Transverse colon (tissue), 4 donors: ENCODE data around the gene C5orf63. TPM values are rescaled to one million over a fixed set of nuclear protein-coding genes. Genes with fewer than 3 reads are reported as not detected.

Experiments
- DNase-seq: peaks from one replicate; pipeline ENCODE4 v3.0.0-alpha.2; 2019
- H3K27ac ChIP-seq, 4 donors: fragments of 200-600 bp; sonication (generic); 2 replicates each; pipeline ENCODE4 v1.5.1; 2016 to 2018; ENCODE audit warnings: inconsistent platforms in 4 of 4
- H3K27me3 ChIP-seq: fragments of 200-600 bp; sonication (generic); 2 replicates; pipeline ENCODE4 v1.5.1; 2017; ENCODE audit warnings: inconsistent platforms
- H3K36me3 ChIP-seq, 4 donors: fragments of 200-600 bp; sonication (generic); 2 replicates each; pipeline ENCODE4 v1.5.1; 2017 to 2019; ENCODE audit warnings: inconsistent platforms in 4 of 4
- H3K4me1 ChIP-seq, 4 donors: fragments of 200-600 bp; sonication (generic); 2 replicates each; pipeline ENCODE4 v1.5.1; 2017 to 2020; ENCODE audit warnings: inconsistent platforms in 4 of 4
- H3K4me3 ChIP-seq, 4 donors: fragments of 200-600 bp; sonication (generic); 1 replicate in 1 of 4; 2 replicates in 3 of 4; pipeline versions ENCODE4 v1.5.1 to v1.6.1; 2017 to 2019; ENCODE audit warnings: inconsistent platforms in 4 of 4
- H3K9me3 ChIP-seq, 2 donors: fragments of 200-600 bp; sonication (generic); 2 replicates each; pipeline ENCODE4 v1.5.1; 2017 to 2019; ENCODE audit warnings: inconsistent platforms in 2 of 2
- CTCF ChIP-seq, 5 experiments: fragments of 200-600 bp in 3 of 5; fragments of 450-650 bp in 2 of 5; sonication (generic) in 3 of 5; IDR thresholded peaks; 1 replicate in 2 of 5; 2 replicates in 3 of 5; pipeline ENCODE4 v1.5.1; 2016 to 2017; ENCODE audit warnings: antibody characterized with exemption in 5 of 5, inconsistent platforms in 3 of 5, mild to moderate bottlenecking in 2 of 5, moderate library complexity in 1 of 5
- EP300 ChIP-seq: sonication (generic); formaldehyde crosslinking; IDR thresholded peaks from one replicate; pipeline ENCODE4 v1.6.1; 2017; ENCODE audit warnings: antibody characterized with exemption, low read depth
- POLR2A ChIP-seq: fragments of 450-650 bp; IDR thresholded peaks from one replicate; pipeline ENCODE4 v1.6.1; 2016; ENCODE audit warnings: antibody characterized with exemption, mild to moderate bottlenecking, moderate library complexity
- POLR2AphosphoS5 ChIP-seq, 3 donors: sonication (generic); formaldehyde crosslinking; IDR thresholded peaks; one replicate each; pipeline ENCODE4 v1.6.1; 2016; ENCODE audit warnings: antibody characterized with exemption in 3 of 3
- WGBS, 2 donors: methylation state at CpG; one replicate each; pipeline ENCODE4 v1.1.5; 2018; ENCODE audit warnings: low coverage in 1 of 2; 5-methylcytosine and 5-hydroxymethylcytosine counted together
- in situ Hi-C, 4 donors: fragments of 200-750 bp; cut with MboI; loops; one replicate each; pipeline versions ENCODE4 v1.15.0 to v1.15.1; 2017; ENCODE audit warnings: low sequenced_read_pairs in 3 of 4, low pct_ligation_motif_present in 1 of 4, low pct_unique_long_range_greater_than_20kb in 1 of 4
- intact Hi-C: fragments of 100-400 bp; cut with DNase I; formaldehyde crosslinking; loops from one replicate; pipeline ENCODE4 v1.15.1; 2023; ENCODE audit warnings: low total_unique reads
- total RNA-seq, 4 donors: library from RNA; depleted of rRNA; stranded (reverse); fragments of >200 nt; gene quantifications; one replicate each; pipeline ENCODE4 v1.1.0, GENCODE V29; 2016

Gene C5orf63
- total RNA-seq, 4 donors from 2014 or later = 2.4 to 33.7 (median 12.2) TPM

- Histone ChIP-seq H3K9me3 (no peaks in the 10 kb centered on the region), H3K27ac (no peak overlapping the region), H3K27me3 (no peaks in the 10 kb centered on the region), H3K4me1 (no peaks in the 10 kb centered on the region), H3K4me3 (no peak overlapping the region), H3K36me3 (no peaks in the 10 kb centered on the region)
- no peak for DNase-seq
- intact Hi-C loops = no loop called here
- TF ChIP-seq CTCF (IDR thresholded peaks at IDR 0.05) = no peak
- in situ Hi-C loops = no loop called here
These were observed 28.6 kb upstream of the C5orf63 start for GRCh38 chr5:127101935-127102334.

GRCh38 chr5:127101533-127101932, 28.2 kb upstream of the C5orf63 start:
- in situ Hi-C loops = no loop called here
- no peak overlapping the region for H3K4me3 ChIP-seq
- no peaks in the 10 kb centered on the region for H3K9me3 ChIP-seq
- no peak overlapping the region for H3K27ac ChIP-seq
- intact Hi-C loops = no loop called here
- no peak for DNase-seq
- WGBS, 2 donors = 75 to 81% methylated on average over 2 of the region's 2 CpGs
- TF ChIP-seq CTCF (IDR thresholded peaks at IDR 0.05) = no peak
- no peaks in the 10 kb centered on the region for H3K36me3 ChIP-seq
- no peaks in the 10 kb centered on the region for H3K4me1 ChIP-seq
- H3K27me3 ChIP-seq = no peaks in the 10 kb centered on the region

- H3K27me3 ChIP-seq = no peaks in the 10 kb centered on the region
- WGBS, 2 donors = 64 to 66% methylated on average over 3 of the region's 3 CpGs
- TF ChIP-seq CTCF (IDR thresholded peaks at IDR 0.05) (no peak), POLR2A (no peak), POLR2AphosphoS5 (IDR thresholded peaks at IDR 0.05) (no peak), EP300 (no peak)
- H3K9me3 ChIP-seq = no peaks in the 10 kb centered on the region
- H3K4me3 ChIP-seq = no peak overlapping the region
- H3K36me3 ChIP-seq = no peaks in the 10 kb centered on the region
- H3K4me1 ChIP-seq = no peaks in the 10 kb centered on the region
- in situ Hi-C loops = no loop called here
- H3K27ac ChIP-seq = no peak overlapping the region
- intact Hi-C loops = no loop called here
- DNase-seq = no peak
These were observed 24.9 kb upstream of the C5orf63 start for GRCh38 chr5:127098241-127098640.

- Histone ChIP-seq H3K36me3 (no peaks in the 10 kb centered on the region), H3K4me3 (no peak overlapping the region), H3K4me1 (no peaks in the 10 kb centered on the region), H3K27ac (no peak overlapping the region), H3K27me3 (no peaks in the 10 kb centered on the region), H3K9me3 (no peaks in the 10 kb centered on the region)
- intact Hi-C loops (no loop called here), in situ Hi-C loops (no loop called here)
- no peak for TF ChIP-seq CTCF (IDR thresholded peaks at IDR 0.05)
- TF ChIP-seq EP300 = no peak
- TF ChIP-seq POLR2AphosphoS5 (IDR thresholded peaks at IDR 0.05) = no peak
- TF ChIP-seq POLR2A = no peak
- WGBS, 2 donors = 80 to 89% methylated on average over 2 to 3 of the region's 3 CpGs
- no peak for DNase-seq
These were observed 24.0 kb upstream of the C5orf63 start for GRCh38 chr5:127097278-127097677.
